Measurements from ENCODE around the gene TVP23A.

DNA sequence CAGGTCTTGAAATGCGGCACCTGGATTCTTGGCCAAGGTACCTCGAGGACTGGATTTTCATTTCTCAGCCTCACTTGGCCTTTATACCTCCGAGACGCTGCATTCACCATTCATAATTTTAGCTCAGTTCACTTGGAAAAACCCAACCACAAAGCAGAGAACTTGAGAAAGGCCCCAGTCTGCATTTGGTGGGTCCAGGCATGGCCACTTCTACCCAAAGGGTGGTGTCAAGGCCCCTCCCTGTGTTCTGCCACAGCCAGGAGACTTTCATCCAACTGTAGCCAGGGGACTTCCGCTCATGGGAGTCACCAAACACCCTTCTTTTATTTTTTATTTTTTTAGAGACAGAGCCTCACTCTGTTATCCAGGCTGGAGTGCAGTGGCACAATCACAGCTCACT is 14.7 kb upstream of the TVP23A start:
- TF ChIP-seq, protein P1, sequence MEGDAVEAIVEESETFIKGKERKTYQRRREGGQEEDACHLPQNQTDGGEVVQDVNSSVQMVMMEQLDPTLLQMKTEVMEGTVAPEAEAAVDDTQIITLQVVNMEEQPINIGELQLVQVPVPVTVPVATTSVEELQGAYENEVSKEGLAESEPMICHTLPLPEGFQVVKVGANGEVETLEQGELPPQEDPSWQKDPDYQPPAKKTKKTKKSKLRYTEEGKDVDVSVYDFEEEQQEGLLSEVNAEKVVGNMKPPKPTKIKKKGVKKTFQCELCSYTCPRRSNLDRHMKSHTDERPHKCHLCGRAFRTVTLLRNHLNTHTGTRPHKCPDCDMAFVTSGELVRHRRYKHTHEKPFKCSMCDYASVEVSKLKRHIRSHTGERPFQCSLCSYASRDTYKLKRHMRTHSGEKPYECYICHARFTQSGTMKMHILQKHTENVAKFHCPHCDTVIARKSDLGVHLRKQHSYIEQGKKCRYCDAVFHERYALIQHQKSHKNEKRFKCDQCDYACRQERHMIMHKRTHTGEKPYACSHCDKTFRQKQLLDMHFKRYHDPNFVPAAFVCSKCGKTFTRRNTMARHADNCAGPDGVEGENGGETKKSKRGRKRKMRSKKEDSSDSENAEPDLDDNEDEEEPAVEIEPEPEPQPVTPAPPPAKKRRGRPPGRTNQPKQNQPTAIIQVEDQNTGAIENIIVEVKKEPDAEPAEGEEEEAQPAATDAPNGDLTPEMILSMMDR (IDR thresholded peaks at IDR 0.05 in 8 of 11, conservative IDR thresholded peaks at IDR 0.05 in 3 of 11), result no peak
- TF ChIP-seq POLR2A (IDR thresholded peaks at IDR 0.05), result no peak

Measured in spleen (tissue), 7 donors.